Activated CD8-positive, alpha-beta memory T cell treated with anti-CD3 and anti-CD28 coated beads, Interleukin-2, amount 10 ng/mL, durations not matched to agents 7 days and 5 days (primary cell): ENCODE measurements around the gene C6. TPM values are rescaled to one million over a fixed set of nuclear protein-coding genes. Genes with fewer than 3 reads are reported as not detected.
"Not testable (repeated sequence)": the region's sequence is repeated elsewhere in the genome, so short reads cannot be mapped to it uniquely, and the experiment has no call there.

Experiments used
- ATAC-seq: fragments of 150-1000 bp; cut with Tn5 transposase; one replicate; pipeline ENCODE4 v1.10.0; 2021; ENCODE audit warnings: moderate library complexity
- CTCF ChIA-PET: fragments of 350-600 bp; sonication (Branson Sonifier 250); formaldehyde crosslinking; loops from one replicate; lab custom pipeline; 2021; ENCODE audit warnings: antibody characterized with exemption; lab: Charles Lee
- DNase-seq: peaks from one replicate; pipeline ENCODE4 v3.0.0-alpha.2; 2020
- H3K27ac Mint-ChIP-seq: one replicate; pipeline ENCODE4 v1.8.0; 2021; ENCODE audit warnings: mild to moderate bottlenecking, mixed read lengths
- H3K27me3 Mint-ChIP-seq: one replicate; pipeline ENCODE4 v1.8.0; 2021; ENCODE audit warnings: mixed read lengths
- H3K36me3 Mint-ChIP-seq: one replicate; pipeline ENCODE4 v1.8.0; 2021; ENCODE audit warnings: mild to moderate bottlenecking, mixed read lengths
- H3K4me1 Mint-ChIP-seq: one replicate; pipeline ENCODE4 v1.8.0; 2021; ENCODE audit warnings: mixed read lengths
- H3K4me3 Mint-ChIP-seq: one replicate; pipeline ENCODE4 v1.8.0; 2021; ENCODE audit warnings: mild to moderate bottlenecking, moderate library complexity, mixed read lengths
- H3K9me3 Mint-ChIP-seq: one replicate; pipeline ENCODE4 v1.8.0; 2022; ENCODE audit warnings: low read depth, mixed read lengths
- total RNA-seq, 2 experiments: library from RNA; stranded (reverse); gene quantifications; one replicate each; pipeline ENCODE4 v1.2.3, GENCODE V29; 2021

The C6 gene
- total RNA-seq, 2 experiments from 2014 or later: not detected

GRCh38 chr5:41219658-41220269 lies 6.4 kb upstream of the C6 start:
- ATAC-seq: no peak

GRCh38 chr5:41218929-41219657 lies 5.8 kb upstream of the C6 start:
- Mint-ChIP-seq H3K4me3 (no peak overlapping the region), H3K4me1 (no peaks in the 10 kb centered on the region), H3K27me3 (no peaks in the 10 kb centered on the region), H3K36me3 (no peaks in the 10 kb centered on the region), H3K27ac (no peak overlapping the region), H3K9me3 (no peaks in the 10 kb centered on the region)
- CTCF ChIA-PET: no interaction called here
- DNase-seq: no peak
- no peak for ATAC-seq

More at GRCh38 chr5:41219658-41220269, 6.4 kb upstream of the C6 start:
- no peak for DNase-seq
- H3K9me3 Mint-ChIP-seq: no peaks in the 10 kb centered on the region
- H3K27ac Mint-ChIP-seq: no peak overlapping the region
- no peaks in the 10 kb centered on the region for H3K36me3 Mint-ChIP-seq
- H3K4me1 Mint-ChIP-seq: no peaks in the 10 kb centered on the region
- no peaks in the 10 kb centered on the region for H3K27me3 Mint-ChIP-seq
- CTCF ChIA-PET: no interaction called here
- H3K4me3 Mint-ChIP-seq: no peak overlapping the region

DNA sequence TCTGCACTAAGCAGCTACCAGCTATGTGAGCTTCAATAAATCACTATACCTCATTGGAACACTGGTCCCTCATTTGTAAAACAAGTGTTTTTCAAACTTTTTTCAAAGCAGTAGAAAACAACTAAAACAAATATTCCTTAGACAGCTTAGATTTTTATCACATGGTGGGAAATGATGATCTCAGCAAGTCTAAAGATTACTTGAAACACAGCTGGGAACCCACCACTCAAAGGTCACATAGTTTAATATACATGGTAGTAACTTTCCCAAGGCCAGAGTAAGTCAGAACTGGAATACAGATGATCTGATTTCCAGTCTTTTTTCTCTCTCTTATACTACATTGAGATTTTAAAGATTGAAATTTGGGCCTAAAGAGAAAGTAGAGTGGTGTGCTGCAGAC lies 850 bp upstream of the C6 start:
- no peaks in the 10 kb centered on the region for H3K9me3 Mint-ChIP-seq
- CTCF ChIA-PET: interaction anchor here (0.6 kb wide), 1 partner anchor 251 kb away, joined by 4 read pairs; no protein-coding TSS in a partner anchor
- H3K36me3 Mint-ChIP-seq: no peaks in the 10 kb centered on the region
- H3K4me1 Mint-ChIP-seq: no peaks in the 10 kb centered on the region
- no peak overlapping the region for H3K27ac Mint-ChIP-seq
- DNase-seq (no peak), ATAC-seq (no peak)
- no peaks in the 10 kb centered on the region for H3K27me3 Mint-ChIP-seq
- H3K4me3 Mint-ChIP-seq: no peak overlapping the region

GRCh38 chr5:41212935-41213334 lies 397 bp downstream of the C6 start:
- Mint-ChIP-seq H3K27ac (no peak overlapping the region), H3K36me3 (no peaks in the 10 kb centered on the region), H3K9me3 (no peaks in the 10 kb centered on the region), H3K27me3 (no peaks in the 10 kb centered on the region), H3K4me3 (no peak overlapping the region), H3K4me1 (no peaks in the 10 kb centered on the region)
- CTCF ChIA-PET: no interaction called here
- DNase-seq: no peak
- no peak for ATAC-seq

GRCh38 chr5:41211417-41211816 lies 1.9 kb downstream of the C6 start:
- no peak for ATAC-seq
- Mint-ChIP-seq H3K9me3 (no peaks in the 10 kb centered on the region), H3K27ac (no peak overlapping the region), H3K27me3 (no peaks in the 10 kb centered on the region), H3K4me1 (no peaks in the 10 kb centered on the region), H3K4me3 (no peak overlapping the region), H3K36me3 (no peaks in the 10 kb centered on the region)
- no peak for DNase-seq
- CTCF ChIA-PET: no interaction called here

DNA sequence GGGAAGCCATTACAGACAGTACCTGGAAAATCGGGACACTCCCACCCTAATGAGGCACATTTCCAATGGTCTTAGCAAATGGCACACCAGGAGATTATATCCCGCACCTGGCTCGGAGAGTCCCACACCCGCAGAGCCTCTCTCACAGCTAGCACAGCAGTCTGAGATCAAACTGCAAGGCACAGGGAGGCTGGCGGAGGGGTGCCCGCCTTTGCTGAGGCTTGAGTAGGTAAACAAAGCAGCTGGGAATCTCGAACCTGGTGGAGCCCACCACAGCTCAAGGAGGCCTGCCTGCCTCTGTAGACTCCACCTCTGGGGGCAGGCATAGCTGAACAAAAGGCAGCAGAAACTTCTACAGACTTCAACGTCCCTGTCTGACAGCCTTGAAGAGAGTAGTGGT lies 7.9 kb downstream of the C6 start:
- H3K4me3 Mint-ChIP-seq, H3K4me1 Mint-ChIP-seq, H3K9me3 Mint-ChIP-seq, H3K27ac Mint-ChIP-seq, H3K36me3 Mint-ChIP-seq, H3K27me3 Mint-ChIP-seq, DNase-seq, CTCF ChIA-PET, ATAC-seq: not testable (repeated sequence)

GRCh38 chr5:41203033-41203432 lies 10.3 kb downstream of the C6 start:
- H3K9me3 Mint-ChIP-seq: no peaks in the 10 kb centered on the region
- H3K27me3 Mint-ChIP-seq: no peaks in the 10 kb centered on the region
- no peaks in the 10 kb centered on the region for H3K36me3 Mint-ChIP-seq
- CTCF ChIA-PET: no interaction called here
- DNase-seq (no peak), ATAC-seq (no peak)
- no peak overlapping the region for H3K27ac Mint-ChIP-seq
- H3K4me1 Mint-ChIP-seq: no peaks in the 10 kb centered on the region
- no peak overlapping the region for H3K4me3 Mint-ChIP-seq

DNA sequence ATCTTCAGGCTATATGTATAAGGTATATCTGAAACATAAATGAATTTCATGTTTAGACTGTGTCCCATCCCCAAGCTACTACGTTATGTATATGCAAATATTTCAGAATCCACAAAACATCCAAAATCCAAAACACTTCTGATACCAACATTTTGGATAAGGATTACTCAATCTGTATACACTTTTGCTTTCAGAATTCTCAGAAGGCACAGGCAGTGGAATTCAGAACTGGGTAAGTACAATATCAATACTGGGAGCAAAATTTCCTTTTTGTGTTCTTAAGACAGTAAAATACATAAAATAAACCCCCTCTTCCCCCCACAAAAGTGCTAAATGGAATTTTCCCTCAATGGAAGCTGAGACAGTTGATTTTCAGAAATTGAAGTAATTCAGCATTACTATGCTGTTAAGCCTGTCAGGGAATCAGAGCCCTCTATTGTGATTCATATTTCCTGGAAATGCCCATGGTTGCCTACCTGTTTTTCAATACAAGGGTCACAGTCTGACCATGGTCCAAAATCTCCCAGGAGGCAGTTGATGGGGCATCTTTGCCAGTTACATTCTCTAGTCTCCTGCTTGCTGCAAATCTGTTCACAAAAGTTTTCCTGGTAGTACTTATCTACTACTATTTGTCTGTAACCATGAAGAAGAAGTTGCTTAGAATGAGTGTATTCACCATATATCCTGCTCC lies 12.1 kb downstream of the C6 start:
- CTCF ChIA-PET: no interaction called here
- no peak overlapping the region for H3K27ac Mint-ChIP-seq
- no peaks in the 10 kb centered on the region for H3K4me1 Mint-ChIP-seq
- ATAC-seq: no peak
- DNase-seq: no peak
- no peaks in the 10 kb centered on the region for H3K9me3 Mint-ChIP-seq
- H3K4me3 Mint-ChIP-seq: no peak overlapping the region
- H3K36me3 Mint-ChIP-seq: no peaks in the 10 kb centered on the region
- no peaks in the 10 kb centered on the region for H3K27me3 Mint-ChIP-seq

DNA sequence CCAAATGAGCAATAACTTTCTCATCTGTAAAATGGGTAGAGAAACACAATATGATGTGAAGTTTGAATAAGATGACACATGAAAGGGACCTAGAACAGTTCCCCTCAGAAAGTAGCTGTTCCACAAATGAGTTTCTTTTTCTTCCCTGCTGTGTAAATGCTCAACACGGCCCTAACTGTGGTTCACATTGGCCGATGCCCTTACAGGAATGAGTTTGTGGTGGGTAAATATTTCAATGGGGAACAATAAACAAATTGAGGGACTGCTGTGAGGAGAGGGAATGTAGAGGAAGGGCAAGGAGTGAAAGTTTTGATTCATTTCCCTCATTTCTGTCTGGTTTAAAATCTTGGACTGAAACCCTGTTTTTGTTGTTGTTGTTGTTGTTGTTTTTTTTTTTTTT lies 12.8 kb downstream of the C6 start:
- H3K4me1 Mint-ChIP-seq: no peaks in the 10 kb centered on the region
- ATAC-seq: no peak
- DNase-seq: no peak
- H3K4me3 Mint-ChIP-seq: no peak overlapping the region
- no peaks in the 10 kb centered on the region for H3K27me3 Mint-ChIP-seq
- no peak overlapping the region for H3K27ac Mint-ChIP-seq
- CTCF ChIA-PET: no interaction called here
- no peaks in the 10 kb centered on the region for H3K9me3 Mint-ChIP-seq
- H3K36me3 Mint-ChIP-seq: no peaks in the 10 kb centered on the region

GRCh38 chr5:41199660-41200059 lies 13.7 kb downstream of the C6 start:
- H3K27ac Mint-ChIP-seq: no peak overlapping the region
- H3K9me3 Mint-ChIP-seq: no peaks in the 10 kb centered on the region
- no peaks in the 10 kb centered on the region for H3K4me1 Mint-ChIP-seq
- CTCF ChIA-PET: no interaction called here
- ATAC-seq (no peak), DNase-seq (no peak)
- no peak overlapping the region for H3K4me3 Mint-ChIP-seq
- H3K36me3 Mint-ChIP-seq: no peaks in the 10 kb centered on the region
- H3K27me3 Mint-ChIP-seq: no peaks in the 10 kb centered on the region

DNA sequence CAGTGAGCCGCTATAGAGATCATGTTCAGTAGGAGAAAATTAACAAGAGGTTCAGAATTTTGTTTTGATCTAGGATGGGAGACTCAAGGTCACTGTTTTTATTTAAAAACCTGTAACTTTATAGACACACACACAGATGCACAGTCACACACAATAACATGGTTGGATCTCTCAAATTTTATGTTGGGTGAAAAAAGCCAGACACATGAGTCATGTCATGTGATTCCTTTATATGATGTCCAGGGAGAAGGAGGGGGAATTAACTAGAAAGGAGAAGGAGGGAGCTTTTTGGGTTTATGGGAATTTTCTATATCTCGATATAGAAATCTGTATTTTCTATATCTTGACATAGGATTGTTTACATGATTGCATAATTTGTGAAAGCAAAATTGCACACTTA lies 17.1 kb downstream of the C6 start:
- Mint-ChIP-seq H3K36me3 (no peaks in the 10 kb centered on the region), H3K9me3 (no peaks in the 10 kb centered on the region), H3K27ac (no peak overlapping the region), H3K27me3 (no peaks in the 10 kb centered on the region), H3K4me3 (no peak overlapping the region), H3K4me1 (no peaks in the 10 kb centered on the region)
- CTCF ChIA-PET: no interaction called here
- ATAC-seq (no peak), DNase-seq (no peak)

DNA sequence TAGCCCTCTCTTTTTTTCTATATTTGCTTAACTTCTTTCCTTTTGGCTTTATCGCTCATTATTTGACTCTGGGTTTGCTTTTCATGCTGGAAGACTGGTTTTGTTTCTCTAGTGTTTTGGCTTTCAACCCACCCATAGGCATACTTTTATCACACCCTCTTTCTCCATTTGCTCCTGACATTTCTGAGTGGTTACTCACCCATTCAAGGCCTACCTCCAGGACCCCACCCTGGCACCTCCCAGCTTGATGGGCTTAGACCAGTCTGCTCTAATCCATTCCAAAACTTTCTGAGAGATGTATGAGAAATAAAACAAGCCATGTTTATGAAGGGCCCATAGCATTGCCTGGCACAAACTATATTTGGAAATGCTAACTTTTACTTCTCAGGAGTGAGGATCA lies 18.1 kb downstream of the C6 start:
- Mint-ChIP-seq H3K9me3 (no peaks in the 10 kb centered on the region), H3K27ac (no peak overlapping the region), H3K4me3 (no peak overlapping the region), H3K36me3 (no peaks in the 10 kb centered on the region), H3K4me1 (no peaks in the 10 kb centered on the region), H3K27me3 (no peaks in the 10 kb centered on the region)
- DNase-seq (no peak), ATAC-seq (no peak)
- CTCF ChIA-PET: no interaction called here

DNA sequence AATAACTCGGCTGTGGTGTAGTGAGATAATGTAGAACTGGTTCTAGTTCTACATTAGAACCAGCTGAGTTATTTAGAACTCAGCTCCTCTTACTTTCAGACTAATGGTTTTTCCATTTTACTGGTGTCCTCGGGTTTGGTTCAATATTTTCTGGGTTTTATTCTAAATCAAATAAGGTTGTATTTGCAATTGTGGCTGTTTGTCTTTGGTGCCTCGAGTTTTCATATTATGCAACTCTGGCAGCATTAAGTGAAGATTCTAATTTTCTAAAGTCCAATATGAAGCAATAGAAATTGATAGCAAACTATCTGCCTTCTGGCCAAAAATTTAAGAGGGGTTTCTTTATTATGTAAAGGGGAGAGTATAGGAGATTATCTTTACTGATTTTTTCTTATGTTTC lies 19.0 kb downstream of the C6 start:
- Mint-ChIP-seq H3K36me3 (no peaks in the 10 kb centered on the region), H3K4me1 (no peaks in the 10 kb centered on the region), H3K27ac (no peak overlapping the region), H3K9me3 (no peaks in the 10 kb centered on the region), H3K4me3 (no peak overlapping the region), H3K27me3 (no peaks in the 10 kb centered on the region)
- CTCF ChIA-PET: no interaction called here
- ATAC-seq: no peak
- DNase-seq: no peak
